Liver (tissue), 9 donors: ENCODE results near the gene ST14. TPM values are rescaled to one million over a fixed set of nuclear protein-coding genes. Genes with fewer than 3 reads are reported as not detected.

Experiments used
- DNase-seq: peaks from one replicate; pipeline ENCODE4 v3.0.0-alpha.2; 2017; ENCODE audit warnings: low spot score
- H3K27ac ChIP-seq, 2 donors: one replicate each; pipeline ENCODE4 v1.7.0; 2013; ENCODE audit warnings: inconsistent platforms in 2 of 2, low read length in 2 of 2, control low read depth in 1 of 2, low read depth in 1 of 2, mild to moderate bottlenecking in 1 of 2
- H3K27me3 ChIP-seq, 4 donors: one replicate each; pipeline versions ENCODE4 v1.6.1 to v1.7.0; 2013; ENCODE audit warnings: low read length in 3 of 4, inconsistent platforms in 1 of 4, mild to moderate bottlenecking in 1 of 4, moderate library complexity in 1 of 4; ENCODE audit not compliant: control insufficient read depth in 4 of 4, insufficient read depth in 4 of 4
- H3K36me3 ChIP-seq, 4 donors: one replicate each; pipeline versions ENCODE4 v1.6.1 to v1.7.0; 2013; ENCODE audit warnings: low read length in 3 of 4, mild to moderate bottlenecking in 3 of 4, low read depth in 1 of 4, moderate library complexity in 1 of 4; ENCODE audit not compliant: control insufficient read depth in 4 of 4, insufficient read depth in 3 of 4
- H3K4me1 ChIP-seq, 4 donors: one replicate each; pipeline versions ENCODE4 v1.6.1 to v1.7.0; 2013; ENCODE audit warnings: low read length in 3 of 4, mild to moderate bottlenecking in 3 of 4, moderate library complexity in 1 of 4; ENCODE audit not compliant: control insufficient read depth in 4 of 4, insufficient read depth in 4 of 4
- H3K4me3 ChIP-seq, 3 donors: one replicate each; pipeline versions ENCODE4 v1.6.1 to v1.7.0; 2013; ENCODE audit warnings: low read length in 3 of 3, control low read depth in 1 of 3, low read depth in 1 of 3, mild to moderate bottlenecking in 1 of 3
- H3K9ac ChIP-seq, 2 donors: one replicate each; pipeline ENCODE4 v1.7.0; 2013; ENCODE audit warnings: low read length in 2 of 2, mild to moderate bottlenecking in 2 of 2, moderate library complexity in 2 of 2, control low read depth in 1 of 2, low read depth in 1 of 2
- H3K9me3 ChIP-seq, 4 donors: one replicate each; pipeline versions ENCODE4 v1.6.1 to v1.7.0; 2013; ENCODE audit warnings: low read length in 3 of 4; ENCODE audit not compliant: control insufficient read depth in 4 of 4
- EGR1 ChIP-seq, 2 donors: IDR thresholded peaks; 2 replicates each; pipeline ENCODE4 v1.6.1; 2016 to 2018; ENCODE audit warnings: antibody characterized with exemption in 2 of 2, low read depth in 2 of 2
- FOXA2 ChIP-seq: IDR thresholded peaks from 2 replicates; pipeline ENCODE4 v1.6.1; 2016; ENCODE audit warnings: antibody characterized with exemption
- GABPA ChIP-seq, 2 donors: IDR thresholded peaks in 1 of 2; conservative IDR thresholded peaks in 1 of 2; 2 replicates each; pipeline ENCODE4 v1.6.1; 2016; ENCODE audit warnings: antibody characterized with exemption in 2 of 2, mild to moderate bottlenecking in 1 of 2, moderate library complexity in 1 of 2
- HNF4A ChIP-seq, 2 donors: conservative IDR thresholded peaks; 2 replicates each; pipeline ENCODE4 v1.6.1; 2016; ENCODE audit warnings: antibody characterized with exemption in 2 of 2, mild to moderate bottlenecking in 2 of 2
- JUND ChIP-seq, 2 donors: IDR thresholded peaks; 2 replicates each; pipeline ENCODE4 v1.6.1; 2016; ENCODE audit warnings: antibody characterized with exemption in 2 of 2
- NR2F2 ChIP-seq: IDR thresholded peaks from 2 replicates; pipeline ENCODE4 v1.6.1; 2016; ENCODE audit warnings: antibody characterized with exemption
- RXRA ChIP-seq, 2 donors: IDR thresholded peaks; 2 replicates each; pipeline ENCODE4 v1.6.1; 2017 to 2018; ENCODE audit warnings: antibody characterized with exemption in 2 of 2, mild to moderate bottlenecking in 1 of 2
- SP1 ChIP-seq: IDR thresholded peaks from 2 replicates; pipeline ENCODE4 v1.6.1; 2018; ENCODE audit warnings: antibody characterized with exemption, mild to moderate bottlenecking
- YY1 ChIP-seq: IDR thresholded peaks from 2 replicates; pipeline ENCODE4 v1.6.1; 2016; ENCODE audit warnings: antibody characterized with exemption, mild to moderate bottlenecking
- WGBS: extraction: QIAGEN DNeasy Blood & Tissue Kit; methylation state at CpG from one replicate; pipeline ENCODE4 v1.1.7; 2013; 5-methylcytosine and 5-hydroxymethylcytosine counted together
- polyA plus RNA-seq, 2 donors: library from polyadenylated mRNA; stranded (reverse) in 1 of 2; unstranded in 1 of 2; fragments of 200-250 nt in 1 of 2; fragments of >200 nt in 1 of 2; fragmentation: Nextera tagmentation in 1 of 2; extraction: Ambion mirVana in 1 of 2; gene quantifications; one replicate each; pipeline versions ENCODE4 v1.2.1 to v1.2.3, GENCODE V29; 2013 to 2015
- total RNA-seq, 2 donors: library from RNA; depleted of rRNA; stranded (reverse); fragments of >200 nt; gene quantifications; one replicate each; pipeline ENCODE4 v1.2.3, GENCODE V29; 2014
- TF ChIP-seq, protein P1 (sequence below): IDR thresholded peaks from 2 replicates; pipeline ENCODE4 v1.6.1; 2016; ENCODE audit warnings: antibody characterized with exemption
- TF ChIP-seq, protein P2 (sequence below): IDR thresholded peaks from 2 replicates; pipeline ENCODE4 v1.6.1; 2016; ENCODE audit warnings: antibody characterized with exemption, mild to moderate bottlenecking
- TF ChIP-seq, protein P3 (sequence below): IDR thresholded peaks from 2 replicates; pipeline ENCODE4 v1.6.1; 2016; ENCODE audit warnings: antibody characterized with exemption
- donor health status: healthy.
- donor health status: healthy.
- donor health status: healthy.
- donor health status: healthy.
- donor health status: healthy.

The ST14 gene
- total and polyA plus RNA-seq, 4 donors = 2.8 to 5.9 (median 4.5) TPM

DNA sequence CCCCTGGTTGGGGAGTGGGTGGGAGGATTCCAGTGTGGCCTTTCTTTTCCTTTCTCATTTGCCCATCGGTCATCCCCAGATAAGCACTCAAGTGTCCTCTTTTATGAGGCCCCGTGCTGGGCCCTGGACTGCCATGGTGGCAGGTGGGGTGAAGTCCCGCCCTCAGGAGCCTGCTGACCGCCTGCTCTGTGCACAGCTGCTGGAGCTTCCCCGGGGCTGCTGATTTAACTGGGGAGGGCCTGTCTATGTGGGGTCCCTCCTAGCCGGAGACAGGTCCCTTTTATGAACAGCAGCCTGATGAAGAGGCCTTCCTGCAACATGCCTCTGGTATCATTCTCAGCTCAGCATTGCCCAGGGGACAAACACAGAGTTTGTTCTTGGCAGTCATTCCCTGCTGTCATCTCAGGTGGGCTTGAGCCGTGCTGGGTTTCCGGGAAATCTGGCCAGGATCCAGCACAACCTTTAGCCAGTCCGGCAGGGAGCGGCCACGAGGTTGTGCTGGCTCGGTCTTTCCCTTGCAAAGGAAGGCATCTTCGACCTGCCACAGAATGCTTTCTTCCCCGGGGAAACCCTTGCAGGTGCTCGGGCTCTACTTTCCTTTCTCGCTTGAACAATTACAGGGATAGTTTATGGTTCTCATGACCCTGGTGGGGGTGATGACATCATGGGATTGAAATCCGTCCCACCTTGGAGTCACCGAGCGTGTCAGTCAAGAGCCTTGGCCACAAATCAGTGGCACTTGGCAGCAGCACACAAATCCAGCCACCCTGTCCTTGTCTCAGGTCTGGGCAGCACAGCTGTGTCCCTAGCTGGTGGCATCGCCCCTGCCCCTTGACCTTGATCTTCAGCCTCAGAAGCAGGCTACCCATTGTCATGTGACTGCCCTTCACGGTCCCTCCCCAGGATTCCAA lies 20.1 kb downstream of the ST14 start:
- Histone ChIP-seq H3K4me3 (no peak overlapping the region), H3K4me1 (peaks cover 21 to 41% (median 30%) of the 10 kb centered on the region in 4 donors), H3K9me3 (peaks cover 0 to 2% (median 0%) of the 10 kb centered on the region in 4 donors), H3K36me3 (no peaks in the 10 kb centered on the region), H3K27me3 (no peaks in the 10 kb centered on the region), H3K27ac (peak overlapping the region; percentile 25 to 28), H3K9ac (no peak overlapping the region)
- DNase-seq = no peak
- TF ChIP-seq, protein P1, sequence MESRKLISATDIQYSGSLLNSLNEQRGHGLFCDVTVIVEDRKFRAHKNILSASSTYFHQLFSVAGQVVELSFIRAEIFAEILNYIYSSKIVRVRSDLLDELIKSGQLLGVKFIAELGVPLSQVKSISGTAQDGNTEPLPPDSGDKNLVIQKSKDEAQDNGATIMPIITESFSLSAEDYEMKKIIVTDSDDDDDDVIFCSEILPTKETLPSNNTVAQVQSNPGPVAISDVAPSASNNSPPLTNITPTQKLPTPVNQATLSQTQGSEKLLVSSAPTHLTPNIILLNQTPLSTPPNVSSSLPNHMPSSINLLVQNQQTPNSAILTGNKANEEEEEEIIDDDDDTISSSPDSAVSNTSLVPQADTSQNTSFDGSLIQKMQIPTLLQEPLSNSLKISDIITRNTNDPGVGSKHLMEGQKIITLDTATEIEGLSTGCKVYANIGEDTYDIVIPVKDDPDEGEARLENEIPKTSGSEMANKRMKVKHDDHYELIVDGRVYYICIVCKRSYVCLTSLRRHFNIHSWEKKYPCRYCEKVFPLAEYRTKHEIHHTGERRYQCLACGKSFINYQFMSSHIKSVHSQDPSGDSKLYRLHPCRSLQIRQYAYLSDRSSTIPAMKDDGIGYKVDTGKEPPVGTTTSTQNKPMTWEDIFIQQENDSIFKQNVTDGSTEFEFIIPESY = no peak
- TF ChIP-seq, protein P2, sequence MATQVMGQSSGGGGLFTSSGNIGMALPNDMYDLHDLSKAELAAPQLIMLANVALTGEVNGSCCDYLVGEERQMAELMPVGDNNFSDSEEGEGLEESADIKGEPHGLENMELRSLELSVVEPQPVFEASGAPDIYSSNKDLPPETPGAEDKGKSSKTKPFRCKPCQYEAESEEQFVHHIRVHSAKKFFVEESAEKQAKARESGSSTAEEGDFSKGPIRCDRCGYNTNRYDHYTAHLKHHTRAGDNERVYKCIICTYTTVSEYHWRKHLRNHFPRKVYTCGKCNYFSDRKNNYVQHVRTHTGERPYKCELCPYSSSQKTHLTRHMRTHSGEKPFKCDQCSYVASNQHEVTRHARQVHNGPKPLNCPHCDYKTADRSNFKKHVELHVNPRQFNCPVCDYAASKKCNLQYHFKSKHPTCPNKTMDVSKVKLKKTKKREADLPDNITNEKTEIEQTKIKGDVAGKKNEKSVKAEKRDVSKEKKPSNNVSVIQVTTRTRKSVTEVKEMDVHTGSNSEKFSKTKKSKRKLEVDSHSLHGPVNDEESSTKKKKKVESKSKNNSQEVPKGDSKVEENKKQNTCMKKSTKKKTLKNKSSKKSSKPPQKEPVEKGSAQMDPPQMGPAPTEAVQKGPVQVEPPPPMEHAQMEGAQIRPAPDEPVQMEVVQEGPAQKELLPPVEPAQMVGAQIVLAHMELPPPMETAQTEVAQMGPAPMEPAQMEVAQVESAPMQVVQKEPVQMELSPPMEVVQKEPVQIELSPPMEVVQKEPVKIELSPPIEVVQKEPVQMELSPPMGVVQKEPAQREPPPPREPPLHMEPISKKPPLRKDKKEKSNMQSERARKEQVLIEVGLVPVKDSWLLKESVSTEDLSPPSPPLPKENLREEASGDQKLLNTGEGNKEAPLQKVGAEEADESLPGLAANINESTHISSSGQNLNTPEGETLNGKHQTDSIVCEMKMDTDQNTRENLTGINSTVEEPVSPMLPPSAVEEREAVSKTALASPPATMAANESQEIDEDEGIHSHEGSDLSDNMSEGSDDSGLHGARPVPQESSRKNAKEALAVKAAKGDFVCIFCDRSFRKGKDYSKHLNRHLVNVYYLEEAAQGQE = no peak
- peak in 1 of 2 donors; percentile 8 for TF ChIP-seq HNF4A (conservative IDR thresholded peaks at IDR 0.05)
- TF ChIP-seq, protein P3, sequence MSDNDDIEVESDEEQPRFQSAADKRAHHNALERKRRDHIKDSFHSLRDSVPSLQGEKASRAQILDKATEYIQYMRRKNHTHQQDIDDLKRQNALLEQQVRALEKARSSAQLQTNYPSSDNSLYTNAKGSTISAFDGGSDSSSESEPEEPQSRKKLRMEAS = no peak
- no peak for TF ChIP-seq YY1
- no peak for TF ChIP-seq GABPA (IDR thresholded peaks at IDR 0.05 in 1 of 2, conservative IDR thresholded peaks at IDR 0.05 in 1 of 2)
- no peak for TF ChIP-seq SP1
- 60% methylated on average over 21 of the region's 21 CpGs for WGBS

DNA sequence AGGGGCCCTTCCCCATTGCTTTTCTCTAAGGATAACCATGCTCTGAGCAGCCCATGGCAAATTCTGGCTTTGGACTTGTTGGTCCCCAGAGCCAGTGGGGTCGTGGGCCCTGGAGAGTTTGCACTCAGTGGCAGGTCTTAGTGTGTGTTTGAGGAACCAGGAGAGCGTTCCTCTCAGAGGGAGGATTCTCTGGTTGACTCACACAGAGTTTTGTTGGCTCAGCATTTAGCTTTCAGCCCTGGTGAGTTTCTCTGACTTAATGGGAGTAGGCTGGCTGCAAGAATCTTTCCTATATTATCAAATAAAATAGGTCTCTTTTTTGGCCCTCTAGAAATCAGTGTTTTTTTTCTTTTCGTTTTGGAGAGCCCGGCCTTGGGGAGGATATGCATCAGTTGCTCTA lies 20.9 kb downstream of the ST14 start:
- H3K27ac ChIP-seq = peak overlapping the region; percentile 90 to 94
- no peaks in the 10 kb centered on the region for H3K27me3 ChIP-seq
- DNase-seq = no peak
- H3K36me3 ChIP-seq = no peaks in the 10 kb centered on the region
- no peaks in the 10 kb centered on the region for H3K9me3 ChIP-seq
- peaks cover 21 to 41% (median 30%) of the 10 kb centered on the region in 4 donors for H3K4me1 ChIP-seq
- 57% methylated on average over 4 of the region's 4 CpGs for WGBS
- TF ChIP-seq, protein P2 = no peak
- TF ChIP-seq HNF4A (conservative IDR thresholded peaks at IDR 0.05) (no peak), JUND (IDR thresholded peaks at IDR 0.05) (no peak), SP1 (no peak), FOXA2 (no peak), EGR1 (IDR thresholded peaks at IDR 0.05; ENCODE audit: low read depth in 2 of 2) (no peak), NR2F2 (no peak), RXRA (IDR thresholded peaks at IDR 0.05) (no peak)
- H3K4me3 ChIP-seq = no peak overlapping the region
- H3K9ac ChIP-seq = no peak overlapping the region
